GM19043 (cell line): ENCODE measurements around the gene SOX2.

ENCODE experiments used
- ATAC-seq: cut with Tn5 transposase; IDR thresholded peaks from one replicate; pipeline ENCODE4 v1.9.1; 2021; ENCODE audit warnings: low read depth; ENCODE audit not compliant: unreplicated experiment

Gene SOX2

DNA sequence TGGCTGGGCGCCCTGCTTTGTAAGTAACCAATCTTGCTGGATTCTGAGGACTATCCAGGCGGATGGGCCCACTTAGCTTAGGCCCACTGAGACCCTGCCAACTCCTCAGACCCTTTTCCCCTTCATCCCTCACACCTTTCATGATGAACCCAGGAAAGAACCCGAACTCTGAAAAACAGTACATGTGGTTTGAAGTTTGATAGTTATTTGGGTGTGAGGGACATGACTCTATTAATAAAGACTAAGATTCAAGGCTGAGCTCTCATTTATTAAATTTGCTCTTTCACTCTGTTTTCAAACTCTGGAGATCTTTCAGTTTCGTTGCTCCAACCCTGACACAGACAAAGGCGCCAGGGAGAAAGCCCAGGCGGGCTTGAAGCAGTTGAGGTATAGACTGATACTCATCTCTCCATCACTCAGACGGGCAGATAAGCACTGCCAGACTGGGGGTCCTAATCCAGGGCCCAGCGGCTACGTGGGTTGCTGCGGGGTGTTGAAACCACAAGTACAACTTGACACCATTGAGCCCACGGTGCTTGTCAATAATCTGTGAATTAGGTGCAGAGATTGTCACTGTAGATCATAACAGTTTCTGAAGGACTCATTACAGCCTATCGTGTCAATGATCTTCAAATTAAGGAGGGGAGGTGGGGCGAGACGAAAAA lies 7.2 kb upstream of the SOX2 start:
- ATAC-seq: no peak

- ATAC-seq: no peak
Measured at GRCh38 chr3:181705086-181705480, 6.6 kb upstream of the SOX2 start.

GRCh38 chr3:181707980-181708379 lies 3.7 kb upstream of the SOX2 start:
- no peak for ATAC-seq

DNA sequence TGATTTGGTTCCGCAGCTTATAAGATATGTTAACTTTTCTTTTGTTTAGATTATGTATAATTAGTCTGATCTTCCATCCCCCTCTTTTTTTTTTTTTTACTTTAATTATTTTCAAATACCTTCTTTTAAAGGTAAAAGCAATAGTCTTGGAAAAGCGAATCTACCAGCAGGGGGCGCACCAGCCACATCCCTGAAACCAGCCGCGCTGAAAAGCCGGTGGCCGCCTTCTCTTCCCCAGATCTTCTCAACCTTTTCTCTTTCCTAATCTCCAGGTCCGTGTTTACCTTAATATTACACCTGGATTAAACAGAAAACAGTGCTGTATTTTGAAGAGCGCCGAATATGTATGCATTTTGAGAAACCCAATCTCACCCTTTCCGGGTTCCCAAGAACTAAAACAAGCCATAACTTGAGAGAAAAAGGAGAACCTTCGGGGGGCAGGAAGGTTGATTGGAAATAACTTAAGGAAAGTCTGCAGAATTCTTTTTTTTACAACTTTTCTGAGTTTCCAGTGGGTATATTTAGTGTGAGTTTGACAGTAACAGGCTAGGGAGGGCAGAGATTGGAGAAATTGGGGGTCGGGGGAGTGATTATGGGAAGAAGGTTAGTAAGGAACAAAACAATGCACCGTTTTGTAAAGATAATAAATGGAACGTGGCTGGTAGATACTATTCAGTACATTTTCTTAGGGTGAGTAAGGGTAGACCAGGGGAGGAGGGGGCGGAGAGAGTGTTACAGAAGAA lies 2.0 kb upstream of the SOX2 start:
- ATAC-seq: no peak

GRCh38 chr3:181710345-181711291 lies 1.1 kb upstream of the SOX2 start:
- no peak for ATAC-seq

DNA sequence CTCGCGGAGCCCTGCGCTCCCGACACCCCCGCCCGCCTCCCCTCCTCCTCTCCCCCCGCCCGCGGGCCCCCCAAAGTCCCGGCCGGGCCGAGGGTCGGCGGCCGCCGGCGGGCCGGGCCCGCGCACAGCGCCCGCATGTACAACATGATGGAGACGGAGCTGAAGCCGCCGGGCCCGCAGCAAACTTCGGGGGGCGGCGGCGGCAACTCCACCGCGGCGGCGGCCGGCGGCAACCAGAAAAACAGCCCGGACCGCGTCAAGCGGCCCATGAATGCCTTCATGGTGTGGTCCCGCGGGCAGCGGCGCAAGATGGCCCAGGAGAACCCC lies 464 bp downstream of the SOX2 start:
- ATAC-seq: no peak

- ATAC-seq: no peak
Measured at GRCh38 chr3:181712553-181713279, 991 bp downstream of the SOX2 start.

DNA sequence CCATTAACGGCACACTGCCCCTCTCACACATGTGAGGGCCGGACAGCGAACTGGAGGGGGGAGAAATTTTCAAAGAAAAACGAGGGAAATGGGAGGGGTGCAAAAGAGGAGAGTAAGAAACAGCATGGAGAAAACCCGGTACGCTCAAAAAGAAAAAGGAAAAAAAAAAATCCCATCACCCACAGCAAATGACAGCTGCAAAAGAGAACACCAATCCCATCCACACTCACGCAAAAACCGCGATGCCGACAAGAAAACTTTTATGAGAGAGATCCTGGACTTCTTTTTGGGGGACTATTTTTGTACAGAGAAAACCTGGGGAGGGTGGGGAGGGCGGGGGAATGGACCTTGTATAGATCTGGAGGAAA lies 1.5 kb downstream of the SOX2 start:
- ATAC-seq: no peak

DNA sequence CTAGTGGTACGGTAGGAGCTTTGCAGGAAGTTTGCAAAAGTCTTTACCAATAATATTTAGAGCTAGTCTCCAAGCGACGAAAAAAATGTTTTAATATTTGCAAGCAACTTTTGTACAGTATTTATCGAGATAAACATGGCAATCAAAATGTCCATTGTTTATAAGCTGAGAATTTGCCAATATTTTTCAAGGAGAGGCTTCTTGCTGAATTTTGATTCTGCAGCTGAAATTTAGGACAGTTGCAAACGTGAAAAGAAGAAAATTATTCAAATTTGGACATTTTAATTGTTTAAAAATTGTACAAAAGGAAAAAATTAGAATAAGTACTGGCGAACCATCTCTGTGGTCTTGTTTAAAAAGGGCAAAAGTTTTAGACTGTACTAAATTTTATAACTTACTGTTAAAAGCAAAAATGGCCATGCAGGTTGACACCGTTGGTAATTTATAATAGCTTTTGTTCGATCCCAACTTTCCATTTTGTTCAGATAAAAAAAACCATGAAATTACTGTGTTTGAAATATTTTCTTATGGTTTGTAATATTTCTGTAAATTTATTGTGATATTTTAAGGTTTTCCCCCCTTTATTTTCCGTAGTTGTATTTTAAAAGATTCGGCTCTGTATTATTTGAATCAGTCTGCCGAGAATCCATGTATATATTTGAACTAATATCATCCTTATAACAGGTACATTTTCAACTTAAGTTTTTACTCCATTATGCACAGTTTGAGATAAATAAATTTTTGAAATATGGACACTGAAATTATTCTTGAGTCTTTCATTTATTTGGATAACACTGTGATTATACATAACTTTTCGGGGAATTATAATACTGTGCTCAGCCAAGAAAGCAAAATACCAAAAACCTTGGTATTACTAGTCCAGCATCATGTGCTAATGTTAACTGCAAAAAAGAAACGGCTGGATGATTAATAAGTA lies 2.2 kb downstream of the SOX2 start:
- ATAC-seq: no peak

DNA sequence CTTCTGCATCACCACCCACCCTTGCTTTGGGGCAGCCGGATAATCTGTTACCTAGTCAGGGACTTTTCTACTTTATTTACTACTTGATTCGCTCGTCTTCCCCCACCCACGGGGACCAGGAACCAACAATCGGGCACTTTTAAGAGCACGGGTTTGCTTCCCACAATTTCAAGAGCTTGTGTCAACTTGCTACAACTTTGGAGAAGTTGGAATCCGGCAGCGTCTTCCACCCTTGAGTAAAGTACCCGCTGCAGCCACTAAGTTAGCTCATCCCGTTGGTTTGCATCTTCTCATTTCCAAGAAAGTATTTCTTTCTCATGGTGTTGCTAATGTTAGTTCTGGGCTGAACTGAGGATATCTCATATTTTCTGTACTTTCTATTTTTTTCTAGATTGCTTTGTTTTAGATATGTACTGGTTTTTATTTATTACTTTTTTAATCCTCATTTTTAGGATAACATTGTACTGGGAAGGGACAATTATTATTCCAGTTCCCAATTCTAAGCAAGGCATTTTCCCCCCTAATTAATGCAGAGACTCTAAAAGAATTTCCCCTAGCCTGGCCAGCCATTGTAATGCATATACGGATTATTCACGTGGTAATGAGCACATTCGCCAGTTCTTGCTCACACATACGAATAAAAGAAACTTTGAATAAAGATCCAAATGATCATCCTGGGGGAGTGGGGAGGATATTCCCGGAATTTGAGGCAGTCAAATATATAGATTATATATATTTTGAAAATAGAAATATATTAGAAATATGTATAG lies 4.0 kb downstream of the SOX2 start:
- ATAC-seq: no peak

DNA sequence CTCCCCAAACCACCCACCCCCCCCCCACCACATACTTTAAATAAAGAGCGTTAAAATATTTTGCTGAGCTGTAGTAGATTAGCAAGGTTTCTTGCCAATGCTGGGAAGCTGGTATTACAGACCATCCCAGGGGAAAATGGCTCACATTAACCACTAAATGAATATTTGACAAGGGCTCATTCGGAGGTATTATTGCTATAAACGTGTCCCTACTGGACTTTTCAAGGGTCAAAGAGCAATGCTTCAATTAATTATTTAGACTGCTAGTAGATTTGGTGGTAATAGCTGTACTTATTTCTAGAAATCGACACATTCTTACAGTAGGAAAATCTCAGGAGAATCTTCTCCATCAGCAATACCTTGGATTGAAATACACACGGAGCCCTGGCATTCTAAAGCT lies 5.2 kb downstream of the SOX2 start:
- no peak for ATAC-seq

DNA sequence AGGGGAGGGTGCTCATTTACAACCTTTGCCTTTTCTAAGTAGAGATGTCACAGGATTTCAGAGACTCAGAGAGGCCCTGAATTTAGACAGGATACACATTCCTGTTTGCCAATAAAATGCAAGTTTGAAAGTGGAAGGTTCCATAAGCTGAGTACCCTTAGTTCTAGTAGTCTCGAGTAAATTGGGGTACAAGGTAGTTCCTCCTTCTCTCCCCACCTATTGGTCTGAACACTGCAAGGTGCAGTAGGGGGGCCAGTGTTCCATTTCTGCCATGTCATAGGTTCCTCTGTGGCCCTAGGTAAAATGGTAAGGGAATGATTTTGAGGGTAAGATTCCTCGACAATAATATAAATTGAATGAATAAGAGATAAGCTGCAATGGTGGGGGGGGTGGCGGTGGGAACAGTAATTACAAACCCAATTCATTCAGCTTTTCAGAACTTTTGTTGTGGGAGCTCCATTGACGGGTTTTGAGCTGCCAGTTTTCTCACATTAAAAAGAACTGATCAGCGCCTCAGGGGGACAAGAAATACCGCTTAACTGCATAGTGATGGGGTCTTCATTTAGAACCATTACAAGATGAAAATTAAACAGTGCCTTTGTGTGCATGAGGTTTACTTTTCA lies 5.9 kb downstream of the SOX2 start:
- ATAC-seq: no peak

DNA sequence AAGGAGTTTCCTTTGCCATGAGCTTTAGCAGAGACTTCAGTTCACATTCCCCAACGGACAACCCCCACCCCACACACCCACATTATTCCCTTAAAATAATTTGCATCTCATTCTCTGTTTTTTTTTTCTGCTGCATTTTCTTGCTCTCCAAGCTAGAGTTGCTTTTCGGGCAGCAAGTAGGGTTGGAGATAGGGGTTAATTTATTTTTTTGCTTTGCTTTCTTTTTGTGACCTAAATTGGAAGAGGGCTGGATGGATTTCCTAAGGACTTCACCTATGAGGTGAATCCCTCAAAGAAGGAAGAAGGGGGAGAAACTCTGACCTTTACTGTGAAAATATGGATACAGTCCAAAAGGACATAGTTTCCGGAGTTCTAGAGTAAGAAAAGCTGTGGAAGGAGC lies 6.6 kb downstream of the SOX2 start:
- no peak for ATAC-seq

GRCh38 chr3:181718987-181719911 lies 7.5 kb downstream of the SOX2 start:
- ATAC-seq: no peak

DNA sequence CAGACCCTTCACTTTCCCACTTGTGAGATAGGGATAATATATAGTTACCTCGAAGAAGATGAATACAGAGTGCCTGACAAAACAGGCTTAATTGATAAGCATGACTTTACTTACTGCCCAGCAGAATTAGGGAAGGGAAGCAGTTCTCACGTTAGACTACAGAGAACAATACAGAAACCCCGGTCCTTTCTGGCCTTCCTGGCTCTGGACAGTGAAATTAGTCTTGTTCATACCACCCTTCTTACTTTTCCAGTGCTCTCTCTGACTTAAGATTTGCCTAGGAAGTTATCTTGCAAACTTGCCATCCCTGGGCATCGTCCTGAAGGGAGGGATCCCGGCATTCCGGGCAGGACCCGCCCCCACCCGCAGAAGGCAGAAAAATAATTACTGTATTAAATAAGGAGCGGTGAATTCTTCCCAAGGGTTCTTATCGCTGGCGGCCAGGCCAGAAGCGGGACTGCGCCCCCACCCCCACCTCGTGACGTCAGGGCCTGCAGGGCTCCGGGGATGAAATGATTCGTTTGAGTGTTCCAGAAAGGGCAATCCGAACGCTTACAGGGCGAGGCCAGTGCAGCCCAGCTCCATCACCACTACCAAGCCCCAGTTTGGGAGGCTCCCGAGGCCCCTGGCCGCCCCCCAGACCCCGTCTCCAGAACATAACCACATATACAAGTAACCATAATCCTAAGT lies 8.4 kb downstream of the SOX2 start:
- no peak for ATAC-seq

- no peak for ATAC-seq
Measured at GRCh38 chr3:181721046-181721875, 9.5 kb downstream of the SOX2 start.
